Lower leg skin (tissue), 3 donors: ENCODE results near the gene SAMMSON.

Source experiments
- CTCF ChIP-seq, 3 donors: fragments of 450-650 bp; IDR thresholded peaks; one replicate each; pipeline ENCODE4 v1.5.1; 2016; ENCODE audit warnings: antibody characterized with exemption in 3 of 3, mild to moderate bottlenecking in 3 of 3, moderate library complexity in 2 of 3
- POLR2A ChIP-seq, 2 donors: fragments of 450-650 bp; IDR thresholded peaks; one replicate each; pipeline ENCODE4 v1.6.1; 2016 to 2017; ENCODE audit warnings: antibody characterized with exemption in 2 of 2, mild to moderate bottlenecking in 1 of 2, moderate library complexity in 1 of 2

GRCh38 chr3:69997631-69998307, 1.8 kb upstream of the SAMMSON start:
- TF ChIP-seq CTCF (IDR thresholded peaks at IDR 0.05) = no peak
- TF ChIP-seq POLR2A (IDR thresholded peaks at IDR 0.05) = no peak
